PC-9 (cell line): ENCODE results near the gene CRADD. TPM values are rescaled to one million over a fixed set of nuclear protein-coding genes. Genes with fewer than 3 reads are reported as not detected.

ENCODE experiments used
- BruUV-seq: library from RNA; stranded (reverse); fragments of 400-500 nt; replicated peaks from 2 replicates; lab custom pipeline; 2021; lab: Mats Ljungman, UMichigan
- CTCF ChIA-PET: fragments of 300-600 bp; sonication (Branson Sonifier 250); formaldehyde crosslinking; loops from one replicate; lab custom pipeline; 2022; ENCODE audit warnings: antibody characterized with exemption; lab: Charles Lee
- POLR2A ChIA-PET: fragments of 300-600 bp; sonication (Branson Sonifier 250); formaldehyde crosslinking; loops from one replicate; lab custom pipeline; 2022; ENCODE audit warnings: antibody characterized with exemption; ENCODE audit not compliant: unreplicated experiment; lab: Charles Lee
- DNase-seq, 2 experiments: peaks; one replicate each; pipeline versions ENCODE4 v3.0.0 to v3.0.0-alpha.2; 2015 to 2022; ENCODE audit warnings: mixed read lengths in 1 of 2
- H2AFZ ChIP-seq: fragments of 200-600 bp; sonication (generic); 2 replicates; pipeline ENCODE4 v1.8.1; 2017; ENCODE audit warnings: antibody characterized with exemption
- H3F3A ChIP-seq: fragments of 200-600 bp; sonication (generic); 2 replicates; pipeline ENCODE4 v1.8.1; 2017; ENCODE audit warnings: antibody characterized with exemption, mild to moderate bottlenecking, low read depth; ENCODE audit not compliant: insufficient read depth
- H3K27ac ChIP-seq: fragments of 200-600 bp; sonication (generic); 2 replicates; pipeline ENCODE4 v1.6.1; 2016; ENCODE audit warnings: mixed run types
- H3K27me3 ChIP-seq: fragments of 200-600 bp; sonication (generic); 2 replicates; pipeline ENCODE4 v1.6.1; 2016; ENCODE audit warnings: low read depth, mixed run types; ENCODE audit not compliant: insufficient read depth
- H3K36me3 ChIP-seq: fragments of 200-600 bp; sonication (generic); 2 replicates; pipeline ENCODE4 v1.6.1; 2016; ENCODE audit warnings: low read depth, mixed run types
- H3K4me1 ChIP-seq: fragments of 200-600 bp; sonication (generic); replicated peaks from 2 replicates; pipeline ENCODE4 v1.6.1; 2016; ENCODE audit warnings: mixed run types; ENCODE audit not compliant: insufficient read depth
- H3K4me2 ChIP-seq: fragments of 200-600 bp; sonication (generic); 2 replicates; pipeline ENCODE4 v1.6.1; 2017; ENCODE audit warnings: mixed run types
- H3K4me3 ChIP-seq: fragments of 200-600 bp; sonication (generic); 2 replicates; pipeline ENCODE4 v1.6.1; 2016; ENCODE audit warnings: mixed run types
- H3K79me2 ChIP-seq: fragments of 200-600 bp; sonication (generic); 2 replicates; pipeline ENCODE4 v1.6.1; 2017; ENCODE audit warnings: low read depth, mixed run types
- H3K9me2 ChIP-seq: fragments of 200-600 bp; sonication (generic); 2 replicates; pipeline ENCODE4 v1.8.1; 2017; ENCODE audit warnings: mild to moderate bottlenecking; ENCODE audit not compliant: insufficient read depth
- H3K9me3 ChIP-seq: fragments of 200-600 bp; sonication (generic); 2 replicates; pipeline ENCODE4 v1.8.1; 2016; ENCODE audit warnings: low read depth; ENCODE audit not compliant: insufficient read depth
- H4K20me1 ChIP-seq: fragments of 200-600 bp; sonication (generic); 2 replicates; pipeline ENCODE4 v1.8.1; 2017; ENCODE audit not compliant: insufficient read depth
- CTCF ChIP-seq: fragments of 200-600 bp; sonication (generic); conservative IDR thresholded peaks from 2 replicates; pipeline ENCODE4 v1.6.1; 2017; ENCODE audit warnings: mixed run types, antibody characterized with exemption, mild to moderate bottlenecking, moderate library complexity
- EZH2 ChIP-seq: fragments of 200-600 bp; sonication (generic); IDR thresholded peaks from 2 replicates; pipeline ENCODE4 v1.8.0; 2017; ENCODE audit warnings: antibody characterized with exemption, low read depth
- intact Hi-C: fragments of 100-400 bp; cut with micrococcal nuclease; formaldehyde crosslinking; loops from one replicate; pipeline ENCODE4 v1.10.0; 2022; ENCODE audit not compliant: unreplicated experiment
- total RNA-seq: library from RNA; stranded (reverse); gene quantifications from 2 replicates; pipeline ENCODE4 v1.2.3, GENCODE V29; 2021

Gene CRADD
- total RNA-seq, 1 experiment from 2014 or later, result 7.6 TPM

GRCh38 chr12:93825931-93826555 is 148.9 kb downstream of the CRADD start:
- peaks cover 4% of the 10 kb centered on the region; the same call in 1 of the 2 replicates for H3K9me2 ChIP-seq
- no peak overlapping the region for H3K27ac ChIP-seq
- no peaks in the 10 kb centered on the region for H3K79me2 ChIP-seq
- H3K27me3 ChIP-seq, result no peaks in the 10 kb centered on the region
- H3K9me3 ChIP-seq, result no peaks in the 10 kb centered on the region
- ChIA-PET CTCF (no interaction called here), POLR2A (no interaction called here)
- H2AFZ ChIP-seq, result no peak overlapping the region
- intact Hi-C loops, result no loop called here
- no peaks in the 10 kb centered on the region for H4K20me1 ChIP-seq
- H3K4me1 ChIP-seq, result no peaks in the 10 kb centered on the region
- no TSS peak for BruUV-seq
- H3K4me2 ChIP-seq, result no peak overlapping the region
- DNase-seq, result no peak
- no peaks in the 10 kb centered on the region for H3K36me3 ChIP-seq
- no peak for TF ChIP-seq CTCF
- TF ChIP-seq EZH2, result no peak
- H3F3A ChIP-seq, result no peaks in the 10 kb centered on the region
- H3K4me3 ChIP-seq, result no peak overlapping the region

GRCh38 chr12:93827179-93827578 is 150.0 kb downstream of the CRADD start:
- H3K4me1 ChIP-seq, result no peaks in the 10 kb centered on the region
- H3K4me2 ChIP-seq, result no peak overlapping the region
- no peaks in the 10 kb centered on the region for H3K27me3 ChIP-seq
- DNase-seq, result no peak
- ChIA-PET CTCF (no interaction called here), POLR2A (no interaction called here)
- no peaks in the 10 kb centered on the region for H3F3A ChIP-seq
- no peaks in the 10 kb centered on the region for H3K36me3 ChIP-seq
- intact Hi-C loops, result no loop called here
- H3K79me2 ChIP-seq, result no peaks in the 10 kb centered on the region
- TF ChIP-seq EZH2, result no peak
- no peak for TF ChIP-seq CTCF
- no peak overlapping the region for H2AFZ ChIP-seq
- H3K27ac ChIP-seq, result no peak overlapping the region
- H3K9me2 ChIP-seq, result peaks cover 4% of the 10 kb centered on the region; the same call in 1 of the 2 replicates
- H3K4me3 ChIP-seq, result no peak overlapping the region
- no peaks in the 10 kb centered on the region for H3K9me3 ChIP-seq
- BruUV-seq, result no TSS peak
- H4K20me1 ChIP-seq, result no peaks in the 10 kb centered on the region

- Histone ChIP-seq H3K27ac (no peak overlapping the region), H4K20me1 (no peaks in the 10 kb centered on the region; the same call in 1 of the 2 replicates), H3K9me3 (no peaks in the 10 kb centered on the region), H3F3A (no peaks in the 10 kb centered on the region), H3K36me3 (no peaks in the 10 kb centered on the region), H3K4me1 (no peaks in the 10 kb centered on the region), H3K79me2 (no peaks in the 10 kb centered on the region), H3K4me2 (no peak overlapping the region), H2AFZ (no peak overlapping the region), H3K4me3 (no peak overlapping the region), H3K9me2 (peaks cover 4% of the 10 kb centered on the region; the same call in 1 of the 2 replicates), H3K27me3 (no peaks in the 10 kb centered on the region)
- TF ChIP-seq EZH2, result no peak
- no peak for TF ChIP-seq CTCF
- CTCF ChIA-PET, result no interaction called here
- no peak for DNase-seq
- POLR2A ChIA-PET, result no interaction called here
- no TSS peak for BruUV-seq
- intact Hi-C loops, result no loop called here
These were observed 150.5 kb downstream of the CRADD start for GRCh38 chr12:93827669-93828068.
